Spleen (tissue), 7 donors: Measurements from ENCODE around the gene TMEM175.

Experiments
- POLR2A ChIP-seq, 3 donors: fragments of 450-650 bp; IDR thresholded peaks; one replicate each; pipeline ENCODE4 v1.5.1; 2017; ENCODE audit warnings: antibody characterized with exemption in 3 of 3, mild to moderate bottlenecking in 1 of 3
- POLR2AphosphoS5 ChIP-seq, 3 donors: sonication (generic); formaldehyde crosslinking; IDR thresholded peaks; one replicate each; pipeline ENCODE4 v1.5.1; 2017; ENCODE audit warnings: antibody characterized with exemption in 3 of 3
- TF ChIP-seq, protein P1 (sequence below), 11 experiments: fragments of 200-600 bp in 7 of 11; fragments of 450-650 bp in 4 of 11; sonication (generic) in 4 of 11; IDR thresholded peaks in 8 of 11; conservative IDR thresholded peaks in 3 of 11; 1 replicate in 7 of 11; 2 replicates in 4 of 11; pipeline versions ENCODE4 v1.4.0 to v1.8.0; 2016 to 2021; ENCODE audit warnings: antibody characterized with exemption in 11 of 11, inconsistent platforms in 4 of 11, mild to moderate bottlenecking in 1 of 11
- donor health status: DM: no; HTN: no; CAD: no; lungs with moderate emphysema.
- donor health status: DM: no; HTN: no; CAD: no.
- donor health status: DM: no; HTN: no; CAD: no.

GRCh38 chr4:925771-926500 is 6.3 kb upstream of the TMEM175 start:
- TF ChIP-seq, protein P1, sequence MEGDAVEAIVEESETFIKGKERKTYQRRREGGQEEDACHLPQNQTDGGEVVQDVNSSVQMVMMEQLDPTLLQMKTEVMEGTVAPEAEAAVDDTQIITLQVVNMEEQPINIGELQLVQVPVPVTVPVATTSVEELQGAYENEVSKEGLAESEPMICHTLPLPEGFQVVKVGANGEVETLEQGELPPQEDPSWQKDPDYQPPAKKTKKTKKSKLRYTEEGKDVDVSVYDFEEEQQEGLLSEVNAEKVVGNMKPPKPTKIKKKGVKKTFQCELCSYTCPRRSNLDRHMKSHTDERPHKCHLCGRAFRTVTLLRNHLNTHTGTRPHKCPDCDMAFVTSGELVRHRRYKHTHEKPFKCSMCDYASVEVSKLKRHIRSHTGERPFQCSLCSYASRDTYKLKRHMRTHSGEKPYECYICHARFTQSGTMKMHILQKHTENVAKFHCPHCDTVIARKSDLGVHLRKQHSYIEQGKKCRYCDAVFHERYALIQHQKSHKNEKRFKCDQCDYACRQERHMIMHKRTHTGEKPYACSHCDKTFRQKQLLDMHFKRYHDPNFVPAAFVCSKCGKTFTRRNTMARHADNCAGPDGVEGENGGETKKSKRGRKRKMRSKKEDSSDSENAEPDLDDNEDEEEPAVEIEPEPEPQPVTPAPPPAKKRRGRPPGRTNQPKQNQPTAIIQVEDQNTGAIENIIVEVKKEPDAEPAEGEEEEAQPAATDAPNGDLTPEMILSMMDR (IDR thresholded peaks at IDR 0.05 in 8 of 11, conservative IDR thresholded peaks at IDR 0.05 in 3 of 11), result no peak
- TF ChIP-seq POLR2A (IDR thresholded peaks at IDR 0.05), result no peak
- TF ChIP-seq POLR2AphosphoS5 (IDR thresholded peaks at IDR 0.05), result no peak
